H1 (cell line): ENCODE data around the gene SEC61A1.

Experiments used
- EP300 ChIP-seq, 2 experiments: IDR thresholded peaks; 1 replicate in 1 of 2; 2 replicates in 1 of 2; pipeline ENCODE4 v1.6.1; 2011 to 2012; ENCODE audit warnings: low read depth in 2 of 2, low read length in 2 of 2, mild to moderate bottlenecking in 2 of 2, borderline replicate concordance in 1 of 2, inconsistent platforms in 1 of 2, moderate library complexity in 1 of 2
- KDM1A ChIP-seq: fragments of 200-600, 300-600 bp; sonication (generic); IDR thresholded peaks from 2 replicates; pipeline ENCODE4 v1.7.1; 2016; ENCODE audit warnings: mild to moderate bottlenecking, low read length, borderline replicate concordance
- PHF8 ChIP-seq: fragments of 200-600 bp; sonication (generic); conservative IDR thresholded peaks from 2 replicates; pipeline ENCODE4 v1.7.1; 2012; ENCODE audit warnings: low read depth, mild to moderate bottlenecking, inconsistent platforms, low read length, moderate library complexity
- POLR2A ChIP-seq, 2 experiments: IDR thresholded peaks; 1 replicate in 1 of 2; 2 replicates in 1 of 2; pipeline ENCODE4 v1.6.1; 2011; ENCODE audit warnings: low read depth in 2 of 2, low read length in 2 of 2, mild to moderate bottlenecking in 2 of 2; ENCODE audit errors: control extremely low read depth in 1 of 2
- SP1 ChIP-seq: IDR thresholded peaks from 2 replicates; pipeline ENCODE4 v1.6.1; 2011; ENCODE audit warnings: low read depth, low read length
- TCF12 ChIP-seq: IDR thresholded peaks from 2 replicates; pipeline ENCODE4 v1.6.1; 2011; ENCODE audit warnings: low read depth, mild to moderate bottlenecking, low read length
- TF ChIP-seq, protein P1 (sequence below): IDR thresholded peaks from 2 replicates; pipeline ENCODE4 v1.6.1; 2011; ENCODE audit warnings: low read length, improper control_type of control experiment
- TF ChIP-seq, protein P2 (sequence below), 3 experiments: IDR thresholded peaks; 1 replicate in 2 of 3; 2 replicates in 1 of 3; pipeline versions ENCODE4 v1.5.1 to v1.6.1; 2011; ENCODE audit warnings: low read length in 3 of 3, mild to moderate bottlenecking in 3 of 3, inconsistent platforms in 2 of 3, low read depth in 1 of 3, moderate library complexity in 1 of 3; ENCODE audit not compliant: insufficient read depth in 1 of 3; ENCODE audit errors: control extremely low read depth in 1 of 3

DNA sequence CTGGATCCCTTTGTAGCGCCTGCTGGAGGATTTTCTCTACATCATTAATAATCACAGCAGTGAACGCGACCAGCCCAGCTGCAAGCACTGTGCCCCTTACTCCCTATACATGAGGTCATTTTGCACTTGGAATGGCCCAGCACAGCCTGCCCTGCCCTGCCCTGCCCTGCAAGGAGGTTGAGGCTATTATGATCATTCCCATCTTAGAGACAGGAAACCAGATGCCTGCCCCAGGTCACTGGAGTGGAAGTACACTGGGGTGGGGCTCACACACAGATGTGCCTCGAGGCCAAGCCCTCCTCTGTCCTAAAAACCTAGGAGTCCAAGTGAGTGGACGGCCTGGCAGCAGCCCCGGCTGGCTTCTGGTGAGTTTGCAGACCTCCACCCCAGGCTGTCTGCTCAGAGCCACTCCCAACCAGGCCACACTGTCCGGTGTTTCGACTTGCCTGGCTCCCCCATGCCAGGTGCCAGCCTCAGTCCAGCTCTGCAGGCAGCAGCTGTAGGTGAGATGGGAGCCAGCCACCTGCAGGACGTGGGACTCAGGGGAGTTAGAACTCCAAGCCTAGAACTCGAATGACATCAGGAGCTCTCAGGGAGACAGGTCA is 30.4 kb upstream of the SEC61A1 start:
- TF ChIP-seq EP300 (IDR thresholded peaks at IDR 0.05; ENCODE audit: borderline replicate concordance in 1 of 2, low read depth in 2 of 2, low read length in 2 of 2) (no peak), KDM1A (no peak), POLR2A (IDR thresholded peaks at IDR 0.05; ENCODE audit: control extremely low read depth in 1 of 2, low read depth in 2 of 2, low read length in 2 of 2) (no peak), SP1 (no peak), PHF8 (no peak), TCF12 (no peak)
- TF ChIP-seq, protein P1, sequence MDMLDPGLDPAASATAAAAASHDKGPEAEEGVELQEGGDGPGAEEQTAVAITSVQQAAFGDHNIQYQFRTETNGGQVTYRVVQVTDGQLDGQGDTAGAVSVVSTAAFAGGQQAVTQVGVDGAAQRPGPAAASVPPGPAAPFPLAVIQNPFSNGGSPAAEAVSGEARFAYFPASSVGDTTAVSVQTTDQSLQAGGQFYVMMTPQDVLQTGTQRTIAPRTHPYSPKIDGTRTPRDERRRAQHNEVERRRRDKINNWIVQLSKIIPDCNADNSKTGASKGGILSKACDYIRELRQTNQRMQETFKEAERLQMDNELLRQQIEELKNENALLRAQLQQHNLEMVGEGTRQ, result no peak
- TF ChIP-seq, protein P2, sequence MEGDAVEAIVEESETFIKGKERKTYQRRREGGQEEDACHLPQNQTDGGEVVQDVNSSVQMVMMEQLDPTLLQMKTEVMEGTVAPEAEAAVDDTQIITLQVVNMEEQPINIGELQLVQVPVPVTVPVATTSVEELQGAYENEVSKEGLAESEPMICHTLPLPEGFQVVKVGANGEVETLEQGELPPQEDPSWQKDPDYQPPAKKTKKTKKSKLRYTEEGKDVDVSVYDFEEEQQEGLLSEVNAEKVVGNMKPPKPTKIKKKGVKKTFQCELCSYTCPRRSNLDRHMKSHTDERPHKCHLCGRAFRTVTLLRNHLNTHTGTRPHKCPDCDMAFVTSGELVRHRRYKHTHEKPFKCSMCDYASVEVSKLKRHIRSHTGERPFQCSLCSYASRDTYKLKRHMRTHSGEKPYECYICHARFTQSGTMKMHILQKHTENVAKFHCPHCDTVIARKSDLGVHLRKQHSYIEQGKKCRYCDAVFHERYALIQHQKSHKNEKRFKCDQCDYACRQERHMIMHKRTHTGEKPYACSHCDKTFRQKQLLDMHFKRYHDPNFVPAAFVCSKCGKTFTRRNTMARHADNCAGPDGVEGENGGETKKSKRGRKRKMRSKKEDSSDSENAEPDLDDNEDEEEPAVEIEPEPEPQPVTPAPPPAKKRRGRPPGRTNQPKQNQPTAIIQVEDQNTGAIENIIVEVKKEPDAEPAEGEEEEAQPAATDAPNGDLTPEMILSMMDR (IDR thresholded peaks at IDR 0.05; ENCODE audit: control extremely low read depth in 1 of 3, insufficient read depth in 1 of 3, low read depth in 1 of 3, low read length in 3 of 3), result no peak
